ENCODE results near the gene IMPG1. TPM values are rescaled to one million over a fixed set of nuclear protein-coding genes. Genes with fewer than 3 reads are reported as not detected.

The IMPG1 gene
- total RNA-seq: not detected

DNA sequence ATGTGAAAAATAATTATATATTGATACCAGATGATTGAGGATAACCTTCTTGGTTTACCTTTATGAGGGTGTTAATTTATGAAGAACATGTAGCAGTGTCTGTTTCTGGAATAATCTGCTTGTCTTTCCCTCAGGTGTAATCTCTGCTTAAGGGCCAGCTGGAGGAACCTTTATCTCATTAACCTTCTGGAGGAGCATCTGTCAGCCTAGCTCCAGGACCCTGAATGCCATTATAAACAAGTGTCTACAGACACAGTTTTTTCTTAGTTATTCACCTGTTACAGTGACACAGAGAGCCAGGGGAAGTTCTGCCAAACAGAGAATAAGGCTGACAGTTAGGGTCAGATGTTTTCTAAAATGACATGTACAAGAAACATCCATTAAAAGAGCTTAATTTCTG is at the start of gene IMPG1:
Gene IMPG1, minus strand, starts transcription at position 101 of the 400 bp plus-strand sequence. CDS start 174 bp downstream, outside the sequence.
- no peak for TF ChIP-seq POLR2A (IDR thresholded peaks at IDR 0.05)
- TF ChIP-seq, protein P1, sequence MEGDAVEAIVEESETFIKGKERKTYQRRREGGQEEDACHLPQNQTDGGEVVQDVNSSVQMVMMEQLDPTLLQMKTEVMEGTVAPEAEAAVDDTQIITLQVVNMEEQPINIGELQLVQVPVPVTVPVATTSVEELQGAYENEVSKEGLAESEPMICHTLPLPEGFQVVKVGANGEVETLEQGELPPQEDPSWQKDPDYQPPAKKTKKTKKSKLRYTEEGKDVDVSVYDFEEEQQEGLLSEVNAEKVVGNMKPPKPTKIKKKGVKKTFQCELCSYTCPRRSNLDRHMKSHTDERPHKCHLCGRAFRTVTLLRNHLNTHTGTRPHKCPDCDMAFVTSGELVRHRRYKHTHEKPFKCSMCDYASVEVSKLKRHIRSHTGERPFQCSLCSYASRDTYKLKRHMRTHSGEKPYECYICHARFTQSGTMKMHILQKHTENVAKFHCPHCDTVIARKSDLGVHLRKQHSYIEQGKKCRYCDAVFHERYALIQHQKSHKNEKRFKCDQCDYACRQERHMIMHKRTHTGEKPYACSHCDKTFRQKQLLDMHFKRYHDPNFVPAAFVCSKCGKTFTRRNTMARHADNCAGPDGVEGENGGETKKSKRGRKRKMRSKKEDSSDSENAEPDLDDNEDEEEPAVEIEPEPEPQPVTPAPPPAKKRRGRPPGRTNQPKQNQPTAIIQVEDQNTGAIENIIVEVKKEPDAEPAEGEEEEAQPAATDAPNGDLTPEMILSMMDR (IDR thresholded peaks at IDR 0.05): no peak
- H3K4me3 ChIP-seq (replicated peaks in 1 of 3): no peak within 1 kb of the TSS
- H3K27me3 ChIP-seq: no peaks in the 10 kb centered on the region
- intact Hi-C loops (cut with DNase I): no loop called here
- no peak within 1 kb of the TSS for H3K27ac ChIP-seq
- no peak for DNase-seq
- no peaks in the 10 kb centered on the region for H3K36me3 ChIP-seq
- no peaks in the 10 kb centered on the region for H3K4me1 ChIP-seq
- no peaks in the 10 kb centered on the region for H3K9me3 ChIP-seq

- no peaks in the 10 kb centered on the region for H3K27me3 ChIP-seq
- no peak overlapping the region for H3K27ac ChIP-seq
- H3K9me3 ChIP-seq: no peaks in the 10 kb centered on the region
- H3K4me1 ChIP-seq: no peaks in the 10 kb centered on the region
- TF ChIP-seq, protein P1 (IDR thresholded peaks at IDR 0.05): no peak
- TF ChIP-seq POLR2A (IDR thresholded peaks at IDR 0.05): no peak
- no peaks in the 10 kb centered on the region for H3K36me3 ChIP-seq
- DNase-seq: no peak
- intact Hi-C loops (cut with DNase I): no loop called here
- no peak overlapping the region for H3K4me3 ChIP-seq (replicated peaks in 1 of 3)
These were observed 47.8 kb upstream of the IMPG1 start for GRCh38 chr6:76120302-76120701.

DNA sequence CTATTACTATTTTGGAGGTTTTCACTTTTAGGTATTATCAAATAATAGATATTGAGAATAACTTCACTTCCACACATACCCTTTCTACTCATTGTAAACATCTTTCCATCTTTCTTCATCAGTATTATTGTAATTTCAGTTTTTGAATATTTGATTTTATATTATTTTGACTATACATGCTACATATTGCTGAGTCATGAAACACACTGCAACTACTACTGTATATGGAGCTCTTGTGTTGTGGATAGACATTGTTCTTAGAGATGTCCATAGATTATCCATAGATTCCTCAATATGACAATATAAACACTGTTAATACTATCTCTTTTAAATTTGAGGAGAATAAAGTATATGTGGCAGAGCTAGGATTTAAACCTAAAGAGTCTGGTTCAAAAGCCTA is 819 bp upstream of the IMPG1 start:
- Histone ChIP-seq H3K27me3 (no peaks in the 10 kb centered on the region), H3K9me3 (no peaks in the 10 kb centered on the region), H3K27ac (no peak overlapping the region), H3K36me3 (no peaks in the 10 kb centered on the region), H3K4me3 (replicated peaks in 1 of 3) (no peak overlapping the region), H3K4me1 (no peaks in the 10 kb centered on the region)
- DNase-seq: no peak
- intact Hi-C loops (cut with DNase I): no loop called here
- TF ChIP-seq, protein P1 (IDR thresholded peaks at IDR 0.05): no peak
- TF ChIP-seq POLR2A (IDR thresholded peaks at IDR 0.05): no peak

GRCh38 chr6:76057469-76057868 is 15.0 kb downstream of the IMPG1 start:
- Histone ChIP-seq H3K36me3 (no peaks in the 10 kb centered on the region), H3K4me3 (replicated peaks in 1 of 3) (no peak overlapping the region), H3K27me3 (no peaks in the 10 kb centered on the region), H3K4me1 (no peaks in the 10 kb centered on the region), H3K27ac (no peak overlapping the region), H3K9me3 (peaks cover 2% of the 10 kb centered on the region)
- intact Hi-C loops (cut with DNase I): no loop called here
- no peak for DNase-seq
- TF ChIP-seq POLR2A (IDR thresholded peaks at IDR 0.05): no peak
- TF ChIP-seq, protein P1 (IDR thresholded peaks at IDR 0.05): no peak
- WGBS, 2 donors: 82 to 92% methylated on average over 1 of the region's 1 CpG

- H3K9me3 ChIP-seq: peaks cover 2% of the 10 kb centered on the region
- no peak overlapping the region for H3K4me3 ChIP-seq (replicated peaks in 1 of 3)
- H3K4me1 ChIP-seq: no peaks in the 10 kb centered on the region
- H3K27ac ChIP-seq: no peak overlapping the region
- WGBS, 2 donors: 43 to 56% methylated on average over 3 of the region's 3 CpGs
- TF ChIP-seq, protein P1 (IDR thresholded peaks at IDR 0.05): no peak
- no peak for TF ChIP-seq POLR2A (IDR thresholded peaks at IDR 0.05)
- H3K36me3 ChIP-seq: no peaks in the 10 kb centered on the region
- intact Hi-C loops (cut with DNase I): no loop called here
- no peaks in the 10 kb centered on the region for H3K27me3 ChIP-seq
- DNase-seq: no peak
These were observed 20.1 kb downstream of the IMPG1 start for GRCh38 chr6:76052314-76052713.

All from thyroid gland (tissue), 4 donors.